T-helper 1 cell treated with Interleukin-12 subunit alpha and Interleukin-12 subunit beta and Interleukin-4 antibody, amounts not matched to agents 30 μg/mL and 1 μg/mL, for 36 hours (primary cell): ENCODE results near the gene FBXW12.

Source experiments
- H3K27ac Mint-ChIP-seq: one replicate; pipeline ENCODE4 v1.8.0; 2021; ENCODE audit warnings: mild to moderate bottlenecking, mixed read lengths
- H3K27me3 Mint-ChIP-seq: one replicate; pipeline ENCODE4 v1.8.0; 2021; ENCODE audit warnings: low read depth, mixed read lengths
- H3K36me3 Mint-ChIP-seq: one replicate; pipeline ENCODE4 v1.8.0; 2021; ENCODE audit warnings: low read depth, mixed read lengths
- H3K4me1 Mint-ChIP-seq: one replicate; pipeline ENCODE4 v1.8.0; 2021; ENCODE audit warnings: low read depth, mixed read lengths
- H3K4me3 Mint-ChIP-seq: one replicate; pipeline ENCODE4 v1.8.0; 2021; ENCODE audit warnings: mild to moderate bottlenecking, moderate library complexity, mixed read lengths
- H3K9me3 Mint-ChIP-seq: one replicate; pipeline ENCODE4 v1.8.0; 2021; ENCODE audit warnings: mixed read lengths

FBXW12 gene

GRCh38 chr3:48410205-48411040 lies 38.4 kb downstream of the FBXW12 start:
- H3K4me3 Mint-ChIP-seq = no peak overlapping the region
- H3K4me1 Mint-ChIP-seq = no peaks in the 10 kb centered on the region
- H3K36me3 Mint-ChIP-seq = no peaks in the 10 kb centered on the region
- H3K27me3 Mint-ChIP-seq = no peaks in the 10 kb centered on the region
- no peaks in the 10 kb centered on the region for H3K9me3 Mint-ChIP-seq
- H3K27ac Mint-ChIP-seq = no peak overlapping the region

- no peaks in the 10 kb centered on the region for H3K4me1 Mint-ChIP-seq
- H3K27me3 Mint-ChIP-seq = no peaks in the 10 kb centered on the region
- H3K9me3 Mint-ChIP-seq = no peaks in the 10 kb centered on the region
- H3K4me3 Mint-ChIP-seq = no peak overlapping the region
- no peaks in the 10 kb centered on the region for H3K36me3 Mint-ChIP-seq
- H3K27ac Mint-ChIP-seq = no peak overlapping the region
Measured at GRCh38 chr3:48411041-48411588, 39.1 kb downstream of the FBXW12 start.

GRCh38 chr3:48411606-48412374 lies 39.8 kb downstream of the FBXW12 start:
- no peaks in the 10 kb centered on the region for H3K27me3 Mint-ChIP-seq
- H3K4me3 Mint-ChIP-seq = no peak overlapping the region
- no peak overlapping the region for H3K27ac Mint-ChIP-seq
- no peaks in the 10 kb centered on the region for H3K9me3 Mint-ChIP-seq
- no peaks in the 10 kb centered on the region for H3K36me3 Mint-ChIP-seq
- H3K4me1 Mint-ChIP-seq = no peaks in the 10 kb centered on the region

DNA sequence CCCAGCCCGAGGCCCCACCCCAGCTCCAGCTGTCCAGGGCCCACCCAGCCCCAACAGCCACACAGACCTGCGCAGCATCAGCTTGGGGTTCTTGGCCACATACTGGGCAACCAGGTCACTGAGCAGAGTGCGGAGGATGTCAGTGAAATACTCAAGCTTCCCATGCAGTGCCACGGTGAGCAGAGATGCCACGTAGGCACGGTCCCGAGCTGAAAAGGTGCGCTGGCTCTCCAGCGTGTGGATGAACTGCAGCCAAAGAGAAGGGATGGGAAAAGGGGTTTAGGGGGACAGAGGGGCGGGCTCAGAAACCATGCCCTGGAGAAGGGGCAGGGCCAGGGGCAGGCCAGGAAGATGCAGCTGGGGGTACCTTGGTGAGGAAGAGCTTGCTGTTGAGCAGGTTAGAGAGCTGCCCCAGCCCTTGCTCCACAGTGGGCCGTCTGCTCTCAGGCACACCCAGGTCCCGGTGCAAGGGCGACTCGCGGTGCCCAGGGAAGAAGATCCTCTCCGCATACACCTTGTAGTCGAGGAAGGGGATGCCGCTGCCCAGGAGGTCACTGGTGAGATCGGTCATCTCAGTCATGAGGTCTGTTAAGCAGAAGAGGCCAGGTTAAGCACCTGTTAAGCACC lies 40.5 kb downstream of the FBXW12 start:
- no peaks in the 10 kb centered on the region for H3K27me3 Mint-ChIP-seq
- no peaks in the 10 kb centered on the region for H3K36me3 Mint-ChIP-seq
- H3K27ac Mint-ChIP-seq = no peak overlapping the region
- H3K4me1 Mint-ChIP-seq = no peaks in the 10 kb centered on the region
- H3K9me3 Mint-ChIP-seq = no peaks in the 10 kb centered on the region
- no peak overlapping the region for H3K4me3 Mint-ChIP-seq

DNA sequence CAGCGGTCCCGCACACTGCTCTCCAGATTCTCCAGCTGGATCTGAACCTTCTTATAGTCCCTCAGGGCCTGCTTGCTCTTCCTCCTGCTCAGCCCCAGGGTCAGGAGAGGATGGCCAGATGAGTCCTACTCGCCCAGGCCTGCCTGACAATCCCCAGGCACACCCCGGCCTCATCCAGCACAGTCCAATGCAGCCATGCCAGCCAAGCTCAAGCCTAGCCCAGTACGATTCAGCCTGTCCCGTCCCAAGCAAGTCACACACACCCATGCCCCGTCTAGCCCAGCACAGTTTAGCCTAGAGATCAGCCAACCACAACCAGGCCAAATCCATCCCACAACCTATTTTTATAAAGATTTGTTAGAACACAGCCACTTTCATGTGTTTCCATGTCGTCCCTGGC lies 41.1 kb downstream of the FBXW12 start:
- no peaks in the 10 kb centered on the region for H3K4me1 Mint-ChIP-seq
- no peak overlapping the region for H3K4me3 Mint-ChIP-seq
- H3K27me3 Mint-ChIP-seq = no peaks in the 10 kb centered on the region
- no peaks in the 10 kb centered on the region for H3K9me3 Mint-ChIP-seq
- H3K36me3 Mint-ChIP-seq = no peaks in the 10 kb centered on the region
- no peak overlapping the region for H3K27ac Mint-ChIP-seq

- H3K9me3 Mint-ChIP-seq = no peaks in the 10 kb centered on the region
- no peaks in the 10 kb centered on the region for H3K36me3 Mint-ChIP-seq
- no peak overlapping the region for H3K4me3 Mint-ChIP-seq
- no peak overlapping the region for H3K27ac Mint-ChIP-seq
- no peaks in the 10 kb centered on the region for H3K4me1 Mint-ChIP-seq
- H3K27me3 Mint-ChIP-seq = no peaks in the 10 kb centered on the region
Measured at GRCh38 chr3:48413611-48414010, 41.6 kb downstream of the FBXW12 start.

GRCh38 chr3:48414376-48415250 lies 42.6 kb downstream of the FBXW12 start:
- Mint-ChIP-seq H3K36me3 (no peaks in the 10 kb centered on the region), H3K27ac (no peak overlapping the region), H3K4me3 (no peak overlapping the region), H3K4me1 (no peaks in the 10 kb centered on the region), H3K9me3 (no peaks in the 10 kb centered on the region), H3K27me3 (no peaks in the 10 kb centered on the region)

DNA sequence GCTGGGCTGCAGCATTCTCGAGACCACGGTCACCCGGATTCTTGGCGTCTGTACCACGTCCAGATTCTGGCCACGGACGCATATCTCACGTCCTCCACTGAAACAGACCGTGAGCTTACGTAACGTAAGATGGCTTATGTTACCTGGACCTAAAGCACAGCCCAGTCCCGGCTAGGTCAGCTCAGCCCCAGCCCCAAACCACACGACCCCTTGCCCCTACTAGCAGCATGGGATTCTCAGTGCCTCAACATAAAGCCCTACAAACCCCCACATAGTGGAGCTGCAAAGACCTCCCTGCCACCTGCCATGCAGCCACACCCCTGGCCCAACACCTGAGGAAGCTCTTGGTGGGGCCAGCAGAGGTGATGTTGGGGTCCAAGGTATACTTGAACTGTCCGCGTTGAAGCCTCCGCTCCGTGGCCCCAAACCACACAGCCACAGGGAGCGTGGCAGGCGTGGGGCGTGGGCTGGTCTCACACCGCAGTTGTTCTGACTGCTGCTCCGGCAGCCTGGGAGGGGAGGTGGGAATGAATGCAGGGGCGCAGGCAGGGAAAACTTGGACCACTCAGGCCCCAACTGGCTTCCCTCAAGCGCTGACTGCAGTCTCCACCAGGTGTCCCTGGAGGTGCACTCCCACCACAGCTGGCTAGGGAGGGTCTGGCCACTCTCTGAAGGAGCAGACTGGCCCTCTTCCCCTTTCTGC lies 43.4 kb downstream of the FBXW12 start:
- Mint-ChIP-seq H3K27ac (no peak overlapping the region), H3K4me1 (no peaks in the 10 kb centered on the region)

DNA sequence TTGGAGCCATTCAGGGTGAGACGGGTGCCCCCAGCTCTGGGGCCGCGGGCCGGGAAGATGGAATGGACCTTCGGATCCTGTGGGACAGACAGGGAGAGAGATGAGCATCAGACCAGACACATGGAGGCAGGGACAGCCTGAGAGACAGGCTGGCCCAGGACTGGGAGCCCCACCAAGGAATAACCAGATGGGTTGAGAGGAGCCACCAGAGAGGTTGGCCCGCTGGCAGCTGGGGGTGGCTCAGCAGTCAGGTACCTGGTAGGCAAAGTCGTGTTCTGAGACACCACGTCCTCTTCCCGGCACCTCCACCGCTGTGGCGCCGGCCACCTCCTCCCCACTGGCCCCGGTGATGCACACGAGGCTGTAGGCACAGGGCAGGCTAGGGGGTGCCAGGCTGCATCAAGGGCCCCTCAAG lies 44.1 kb downstream of the FBXW12 start:
- Mint-ChIP-seq H3K9me3 (no peaks in the 10 kb centered on the region), H3K36me3 (no peaks in the 10 kb centered on the region)

More for the DNA sequence above, 43.4 kb downstream of the FBXW12 start:
- Mint-ChIP-seq H3K36me3 (no peaks in the 10 kb centered on the region), H3K9me3 (no peaks in the 10 kb centered on the region), H3K4me3 (no peak overlapping the region), H3K27me3 (no peaks in the 10 kb centered on the region)

DNA sequence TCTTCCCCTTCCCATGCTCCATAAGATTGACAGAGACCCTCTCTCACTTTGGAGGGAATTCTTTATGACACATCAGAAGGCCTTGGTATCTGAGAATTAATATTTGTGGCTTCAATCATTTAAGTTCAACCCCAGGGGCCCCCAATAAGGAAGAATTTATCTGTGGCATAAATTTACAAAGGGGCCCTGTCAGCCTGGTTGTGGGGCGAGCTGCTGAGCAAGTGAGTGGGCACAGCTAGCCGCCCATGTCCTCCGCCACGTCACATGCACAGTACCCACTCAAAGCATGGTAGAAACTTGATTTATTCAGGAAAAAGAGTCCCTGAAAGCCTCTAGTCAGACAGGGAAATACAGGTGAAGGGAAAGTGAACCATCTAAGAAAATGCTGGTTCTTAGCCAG lies 44.5 kb downstream of the FBXW12 start:
- Mint-ChIP-seq H3K27me3 (no peaks in the 10 kb centered on the region), H3K9me3 (no peaks in the 10 kb centered on the region), H3K27ac (no peak overlapping the region), H3K4me3 (no peak overlapping the region), H3K36me3 (no peaks in the 10 kb centered on the region), H3K4me1 (no peaks in the 10 kb centered on the region)

More for the DNA sequence above, 44.1 kb downstream of the FBXW12 start:
- H3K27me3 Mint-ChIP-seq = no peaks in the 10 kb centered on the region
- no peak overlapping the region for H3K27ac Mint-ChIP-seq
- H3K4me1 Mint-ChIP-seq = no peaks in the 10 kb centered on the region
- H3K4me3 Mint-ChIP-seq = no peak overlapping the region

DNA sequence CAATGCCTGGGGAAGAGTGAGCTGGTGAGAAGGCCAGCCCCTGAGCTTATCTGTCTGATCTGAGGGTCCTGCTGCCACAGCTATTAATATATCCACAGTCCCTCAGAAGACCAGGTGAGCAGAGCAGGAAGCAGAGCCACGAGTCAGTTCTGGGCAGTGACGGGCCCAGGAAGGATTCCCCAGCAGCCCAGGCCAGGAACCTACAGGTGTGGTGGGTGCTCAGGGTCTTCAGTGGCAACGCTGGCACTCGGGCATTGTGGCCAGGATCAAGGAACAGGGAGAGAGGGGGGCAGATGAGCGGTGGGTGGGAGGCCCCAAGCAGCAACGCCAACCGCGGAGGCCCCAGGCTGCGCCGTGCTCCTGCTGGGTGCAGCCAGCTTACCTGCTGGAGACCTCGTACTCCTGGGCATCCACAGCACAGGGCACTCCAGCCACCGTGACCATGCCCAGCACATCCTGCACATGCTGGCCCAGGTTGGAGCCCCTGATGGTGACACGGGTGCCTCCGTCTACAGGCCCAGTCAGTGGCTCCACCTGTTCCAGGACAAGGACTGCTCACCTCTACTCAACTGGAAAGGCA lies 45.6 kb downstream of the FBXW12 start:
- no peaks in the 10 kb centered on the region for H3K36me3 Mint-ChIP-seq
- no peak overlapping the region for H3K27ac Mint-ChIP-seq
- no peaks in the 10 kb centered on the region for H3K27me3 Mint-ChIP-seq
- H3K4me3 Mint-ChIP-seq = no peak overlapping the region
- H3K9me3 Mint-ChIP-seq = no peaks in the 10 kb centered on the region
- H3K4me1 Mint-ChIP-seq = no peaks in the 10 kb centered on the region

DNA sequence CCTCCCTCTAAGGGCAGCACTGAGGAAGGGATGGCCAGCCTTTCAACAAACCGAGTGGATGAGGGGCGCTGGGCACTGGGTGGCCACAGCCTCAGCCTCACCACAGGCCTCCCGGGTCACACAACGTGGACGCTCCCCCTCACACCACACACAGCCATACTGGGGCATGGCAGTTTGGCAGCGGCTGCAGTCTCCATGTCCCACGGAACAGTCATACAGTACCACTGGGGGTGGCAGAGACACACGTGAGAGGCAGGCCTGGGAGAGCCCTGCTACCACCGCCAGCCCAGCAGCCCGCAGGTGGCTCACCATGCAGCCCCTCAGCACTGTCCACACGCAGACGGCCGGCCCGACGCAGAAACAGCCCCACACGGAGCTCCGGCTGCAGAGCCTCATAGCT lies 46.1 kb downstream of the FBXW12 start:
- no peak overlapping the region for H3K27ac Mint-ChIP-seq
- no peaks in the 10 kb centered on the region for H3K36me3 Mint-ChIP-seq

DNA sequence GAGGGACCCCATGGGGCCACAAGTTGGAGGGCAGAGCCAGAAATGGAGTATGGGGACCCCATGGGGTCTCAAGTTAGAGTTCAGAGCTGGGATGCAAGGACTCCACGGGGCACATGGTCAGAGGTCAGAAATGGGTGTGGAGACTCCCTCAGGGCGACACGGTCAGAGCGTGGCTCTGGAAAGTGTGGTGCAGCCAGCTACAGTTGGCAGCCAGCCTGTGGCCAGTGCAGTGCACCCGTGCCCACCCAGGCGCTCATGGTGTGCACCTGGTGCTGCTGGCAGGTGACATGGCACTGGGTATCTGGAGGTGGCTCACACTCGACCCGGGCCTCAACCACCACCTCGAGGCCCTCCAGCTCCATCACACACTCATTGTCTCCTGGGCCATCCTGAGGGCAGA lies 46.6 kb downstream of the FBXW12 start:
- Mint-ChIP-seq H3K36me3 (no peaks in the 10 kb centered on the region), H3K27me3 (no peaks in the 10 kb centered on the region), H3K27ac (no peak overlapping the region), H3K4me3 (no peak overlapping the region), H3K4me1 (no peaks in the 10 kb centered on the region), H3K9me3 (no peaks in the 10 kb centered on the region)

More for the DNA sequence above, 46.1 kb downstream of the FBXW12 start:
- Mint-ChIP-seq H3K9me3 (no peaks in the 10 kb centered on the region), H3K4me1 (no peaks in the 10 kb centered on the region), H3K27me3 (no peaks in the 10 kb centered on the region), H3K4me3 (no peak overlapping the region)
